Thyroid gland (tissue), 4 donors: ENCODE data around the gene ANKRD29.

Experiments used
- CTCF ChIP-seq, 6 experiments: fragments of 200-600 bp in 3 of 6; fragments of 450-650 bp in 3 of 6; sonication (generic) in 3 of 6; IDR thresholded peaks; one replicate each; pipeline ENCODE4 v1.5.1; 2016 to 2019; ENCODE audit warnings: antibody characterized with exemption in 6 of 6, mild to moderate bottlenecking in 2 of 6, inconsistent platforms in 1 of 6, moderate library complexity in 1 of 6
- POLR2A ChIP-seq, 2 donors: fragments of 450-650 bp; IDR thresholded peaks; one replicate each; pipeline ENCODE4 v1.6.1; 2017; ENCODE audit warnings: antibody characterized with exemption in 2 of 2, mild to moderate bottlenecking in 2 of 2, moderate library complexity in 1 of 2

GRCh38 chr18:23578067-23578701 lies 84.5 kb downstream of the ANKRD29 start:
- no peak for TF ChIP-seq CTCF (IDR thresholded peaks at IDR 0.05)
- TF ChIP-seq POLR2A (IDR thresholded peaks at IDR 0.05): no peak
